SK-N-SH treated with all-trans-retinoic acid at 6 μM for 48 hours (cell line): ENCODE results near the gene DPP6.

Experiments
- ATAC-seq: fragments of 200-7000 bp; cut with Tn5 transposase; 3 replicates; pipeline ENCODE4 v1.9.1; 2020; ENCODE audit warnings: mild to moderate bottlenecking, moderate library complexity
- ARNTL ChIP-seq: fragments of 450-650 bp; formaldehyde crosslinking; IDR thresholded peaks from 2 replicates; pipeline ENCODE4 v1.5.0; 2020; ENCODE audit warnings: low read depth, mild to moderate bottlenecking, moderate library complexity, borderline replicate concordance
- CREB5 ChIP-seq: fragments of 250-450 bp; sonication (Bioruptor Pico); IDR thresholded peaks from 2 replicates; pipeline ENCODE4 v1.5.1; 2020; ENCODE audit warnings: low read depth, mild to moderate bottlenecking, moderate library complexity
- CSRNP3 ChIP-seq: fragments of 250-450 bp; sonication (Bioruptor Pico); IDR thresholded peaks from 2 replicates; pipeline ENCODE4 v1.5.1; 2021; ENCODE audit warnings: mild to moderate bottlenecking, moderate library complexity
- ESRRG ChIP-seq: fragments of 250-450 bp; sonication (Bioruptor Pico); IDR thresholded peaks from 2 replicates; pipeline ENCODE4 v1.6.1; 2021; ENCODE audit warnings: mild to moderate bottlenecking
- GLIS3 ChIP-seq: fragments of 250-450 bp; sonication (Bioruptor Pico); IDR thresholded peaks from 2 replicates; pipeline ENCODE4 v1.5.0; 2020; ENCODE audit warnings: mild to moderate bottlenecking, moderate library complexity
- ISL1 ChIP-seq: fragments of 250-450 bp; sonication (Bioruptor Pico); IDR thresholded peaks from 2 replicates; pipeline ENCODE4 v2.1.2; 2022; ENCODE audit warnings: mild to moderate bottlenecking, moderate library complexity
- OSR1 ChIP-seq: fragments of 250-450 bp; sonication (Bioruptor Pico); IDR thresholded peaks from 2 replicates; pipeline ENCODE4 v1.8.0; 2022; ENCODE audit warnings: moderate library complexity, mild to moderate bottlenecking, inconsistent platforms
- PATZ1 ChIP-seq: fragments of 250-450 bp; sonication (Bioruptor Pico); IDR thresholded peaks from 2 replicates; pipeline ENCODE4 v1.8.0; 2020; ENCODE audit warnings: mild to moderate bottlenecking, moderate library complexity, borderline replicate concordance
- POU6F1 ChIP-seq: fragments of 250-450 bp; sonication (Bioruptor Pico); IDR thresholded peaks from 2 replicates; pipeline ENCODE4 v1.8.0; 2021; ENCODE audit warnings: low read depth, mild to moderate bottlenecking, moderate library complexity, borderline replicate concordance
- RARB ChIP-seq: fragments of 250-450 bp; sonication (Bioruptor Pico); IDR thresholded peaks from 2 replicates; pipeline ENCODE4 v1.8.0; 2021; ENCODE audit warnings: mild to moderate bottlenecking, moderate library complexity
- SNAI2 ChIP-seq: fragments of 250-450 bp; sonication (Bioruptor Pico); IDR thresholded peaks from 2 replicates; pipeline ENCODE4 v1.5.0; 2020; ENCODE audit warnings: mild to moderate bottlenecking, moderate library complexity
- TCF4 ChIP-seq: fragments of 250-450 bp; sonication (Bioruptor Pico); IDR thresholded peaks from 2 replicates; pipeline ENCODE4 v1.8.0; 2021; ENCODE audit warnings: mild to moderate bottlenecking, moderate library complexity, borderline replicate concordance
- TOX ChIP-seq: fragments of 250-450 bp; sonication (Bioruptor Pico); IDR thresholded peaks from 2 replicates; pipeline ENCODE4 v1.8.0; 2021; ENCODE audit warnings: mild to moderate bottlenecking, moderate library complexity, borderline replicate concordance
- TSHZ2 ChIP-seq: fragments of 250-450 bp; sonication (Bioruptor Pico); IDR thresholded peaks from 2 replicates; pipeline ENCODE4 v1.5.0; 2020; ENCODE audit warnings: mild to moderate bottlenecking, moderate library complexity
- ZC3H10 ChIP-seq: fragments of 250-450 bp; sonication (Bioruptor Pico); IDR thresholded peaks from 2 replicates; pipeline ENCODE4 v1.5.1; 2021; ENCODE audit warnings: mild to moderate bottlenecking, moderate library complexity
- ZFP3 ChIP-seq: fragments of 250-450 bp; sonication (Bioruptor Pico); IDR thresholded peaks from 2 replicates; pipeline ENCODE4 v1.5.0; 2020; ENCODE audit warnings: mild to moderate bottlenecking, moderate library complexity
- ZFP30 ChIP-seq: fragments of 450-650 bp; formaldehyde crosslinking; IDR thresholded peaks from 2 replicates; pipeline ENCODE4 v1.5.0; 2022; ENCODE audit warnings: mild to moderate bottlenecking, moderate library complexity
- ZNF565 ChIP-seq: fragments of 450-650 bp; formaldehyde crosslinking; conservative IDR thresholded peaks from 2 replicates; pipeline ENCODE4 v1.5.0; 2020; ENCODE audit warnings: low read depth, mild to moderate bottlenecking, moderate library complexity
- ZNF70 ChIP-seq: fragments of 450-650 bp; formaldehyde crosslinking; IDR thresholded peaks from 2 replicates; pipeline ENCODE4 v1.5.0; 2020; ENCODE audit warnings: mild to moderate bottlenecking, moderate library complexity

DPP6 gene

GRCh38 chr7:154217688-154218340 lies 165.6 kb downstream of the DPP6 start:
- ATAC-seq, result no peak

More at GRCh38 chr7:154217688-154218340, 165.6 kb downstream of the DPP6 start:
- TF ChIP-seq ISL1 (CRISPR knock-in tag) (no peak), TSHZ2 (CRISPR knock-in tag) (no peak), ARNTL (CRISPR knock-in tag) (no peak), CSRNP3 (CRISPR knock-in tag) (no peak), SNAI2 (no peak), ESRRG (no peak), TCF4 (no peak), OSR1 (CRISPR knock-in tag) (no peak), RARB (CRISPR knock-in tag) (no peak), ZFP3 (CRISPR knock-in tag) (no peak), TOX (CRISPR knock-in tag) (no peak), CREB5 (CRISPR knock-in tag) (no peak), PATZ1 (CRISPR knock-in tag) (no peak), POU6F1 (CRISPR knock-in tag) (no peak), GLIS3 (CRISPR knock-in tag) (no peak), ZC3H10 (CRISPR knock-in tag) (no peak), ZNF565 (CRISPR knock-in tag) (no peak), ZNF70 (CRISPR knock-in tag) (no peak), ZFP30 (CRISPR knock-in tag) (no peak)
